Stimulated activated CD4-positive, alpha-beta T cell treated with anti-CD3 and anti-CD28 coated beads, Interleukin-4, amount 100 ng/mL, for 24 hours (primary cell): ENCODE data around the gene PSMD4.

ENCODE experiments used
- DNase-seq: peaks from one replicate; pipeline ENCODE4 v3.0.0-alpha.2; 2020

PSMD4 gene

GRCh38 chr1:151309811-151310323, 55.3 kb downstream of the PSMD4 start:
- DNase-seq = no peak

GRCh38 chr1:151311011-151311410, 56.5 kb downstream of the PSMD4 start:
- no peak for DNase-seq

- peak; percentile 93 for DNase-seq
Measured at GRCh38 chr1:151311589-151312331, 57.2 kb downstream of the PSMD4 start.

GRCh38 chr1:151312411-151312810, 57.9 kb downstream of the PSMD4 start:
- DNase-seq = no peak

- no peak for DNase-seq
Measured at GRCh38 chr1:151312826-151313225, 58.3 kb downstream of the PSMD4 start.

- DNase-seq = no peak
Measured at GRCh38 chr1:151313501-151313900, 59.0 kb downstream of the PSMD4 start.

- no peak for DNase-seq
Measured at GRCh38 chr1:151314137-151314875, 59.8 kb downstream of the PSMD4 start.

GRCh38 chr1:151315565-151316235, 61.2 kb downstream of the PSMD4 start:
- DNase-seq = no peak
